Measurements from ENCODE around the gene MRPS22.
"Not testable (repeated sequence)": the region's sequence is repeated elsewhere in the genome, so short reads cannot be mapped to it uniquely, and the experiment has no call there.

Gene MRPS22

GRCh38 chr3:139312416-139312815, 31.4 kb upstream of the MRPS22 start:
- no peak for DNase-seq (ENCODE audit: low spot score)

DNA sequence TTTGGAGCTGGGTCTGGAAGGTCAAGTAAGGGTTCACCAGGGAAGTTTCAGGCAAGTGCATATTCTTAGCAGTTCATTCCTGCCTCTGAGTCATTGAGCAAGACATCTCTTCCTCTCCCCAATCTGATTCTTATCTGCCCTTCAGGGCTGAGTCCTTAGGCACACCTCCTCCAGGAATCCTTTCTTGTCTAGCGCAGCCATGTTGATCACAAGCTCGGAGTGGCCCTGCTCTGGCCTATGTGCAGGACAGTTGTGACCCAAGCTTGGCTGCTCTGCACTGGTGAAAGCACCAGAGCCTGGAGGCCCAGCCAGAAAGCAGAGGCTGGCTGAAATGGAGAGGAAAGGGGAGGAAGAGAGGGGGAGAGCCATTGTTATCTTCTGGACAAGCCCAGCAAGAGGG, 30.9 kb upstream of the MRPS22 start:
- DNase-seq (ENCODE audit: low spot score): no peak

DNA sequence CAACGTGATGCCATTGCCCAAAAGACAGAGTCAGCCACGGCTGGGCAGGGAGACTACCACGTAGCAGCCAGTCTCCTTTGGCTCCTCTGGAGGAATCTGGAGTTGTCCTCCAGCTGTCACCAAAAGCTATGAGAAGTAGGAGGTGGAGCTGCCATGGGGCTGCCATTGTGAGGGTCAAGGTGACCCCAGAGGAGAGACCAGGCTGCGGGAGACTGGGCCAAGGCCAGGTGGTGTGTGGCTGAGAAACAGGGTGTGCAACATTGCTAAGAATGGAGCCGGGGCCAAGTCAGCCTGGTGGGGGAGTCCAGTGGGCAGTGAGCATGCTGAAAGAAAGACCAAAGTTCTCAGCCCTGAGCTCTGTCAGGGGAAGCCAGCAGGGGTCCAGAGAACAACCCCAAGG, 29.9 kb upstream of the MRPS22 start:
- no peak for DNase-seq (ENCODE audit: low spot score)

DNA sequence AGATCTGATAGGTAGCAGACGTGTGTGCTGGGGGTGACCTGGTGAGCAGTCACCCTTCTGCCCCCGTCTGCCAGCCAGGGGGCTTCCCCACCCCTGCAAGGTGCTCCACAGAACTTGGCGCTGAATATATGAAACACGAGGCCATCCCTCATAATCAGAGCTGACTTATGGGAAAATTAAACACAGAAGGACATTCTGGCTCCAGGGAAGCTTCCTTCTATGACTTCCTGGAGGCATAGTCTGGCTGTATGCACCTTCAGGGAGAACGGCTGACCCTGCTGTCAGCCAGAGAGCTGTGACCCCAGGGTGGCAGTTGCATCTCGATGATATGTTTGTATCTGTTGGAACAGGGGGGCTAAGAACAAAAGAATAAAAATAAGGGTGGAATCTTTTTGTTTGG, 26.6 kb upstream of the MRPS22 start:
- DNase-seq (ENCODE audit: low spot score): no peak

GRCh38 chr3:139317660-139318430, 26.0 kb upstream of the MRPS22 start:
- DNase-seq (ENCODE audit: low spot score): no peak

DNA sequence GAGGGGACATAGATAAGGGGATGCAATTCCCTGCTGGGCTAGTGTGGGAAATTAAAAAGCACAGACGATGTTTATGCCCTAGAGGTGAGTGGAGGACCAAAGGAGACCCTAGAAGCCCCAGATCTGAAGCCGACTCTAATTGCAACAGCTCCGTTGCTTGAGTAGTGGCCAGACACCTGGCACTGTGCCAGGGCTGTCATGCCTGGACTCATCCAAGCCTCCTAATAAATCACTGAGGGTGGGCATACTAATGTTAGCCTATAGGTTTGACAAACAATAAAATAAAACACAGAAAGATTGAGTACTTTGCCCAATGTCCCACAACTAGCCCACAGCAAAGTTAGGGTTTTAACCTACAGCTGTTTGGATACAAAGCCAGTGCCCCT, 25.4 kb upstream of the MRPS22 start:
- no peak for DNase-seq (ENCODE audit: low spot score)

GRCh38 chr3:139318826-139319225, 25.0 kb upstream of the MRPS22 start:
- DNase-seq (ENCODE audit: low spot score): no peak

- no peak for DNase-seq (ENCODE audit: low spot score)
Observed at GRCh38 chr3:139319428-139320402, 24.1 kb upstream of the MRPS22 start.

DNA sequence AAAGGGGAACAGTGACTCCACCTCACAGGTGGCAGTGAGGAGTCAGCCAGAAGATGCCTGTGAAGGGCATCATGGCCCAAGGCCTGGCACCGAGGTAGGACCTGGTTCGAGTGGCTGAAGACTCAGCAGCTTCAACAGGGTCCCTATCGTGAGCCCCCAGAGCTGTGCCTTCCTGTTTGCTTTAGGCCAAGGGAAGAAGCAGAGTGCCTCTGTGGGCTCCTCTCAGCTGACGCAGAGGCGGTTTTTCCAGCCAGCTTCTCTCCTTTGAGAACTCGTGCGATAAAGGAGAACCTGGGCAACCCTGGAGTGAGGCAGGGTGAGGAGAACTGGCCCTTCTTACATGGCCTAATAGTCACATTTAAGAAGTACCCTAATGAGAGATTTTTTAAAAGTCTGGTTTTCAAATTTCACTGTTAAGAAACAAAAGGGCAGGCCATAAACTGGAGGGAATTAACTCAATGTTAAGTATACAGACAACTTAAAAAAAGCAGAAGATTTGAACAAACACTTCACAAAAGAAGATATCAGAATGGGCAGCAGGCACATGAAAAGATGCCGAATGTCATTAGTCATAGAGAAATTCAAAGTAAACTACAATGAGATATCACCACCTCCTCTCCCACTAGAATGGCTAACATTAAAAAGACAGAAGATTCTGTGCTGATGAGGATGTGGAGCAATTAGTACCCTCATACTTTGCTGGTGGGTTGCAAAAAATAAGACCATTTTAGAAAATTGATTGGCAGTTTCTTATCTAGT, 23.1 kb upstream of the MRPS22 start:
- no peak for DNase-seq (ENCODE audit: low spot score)

DNA sequence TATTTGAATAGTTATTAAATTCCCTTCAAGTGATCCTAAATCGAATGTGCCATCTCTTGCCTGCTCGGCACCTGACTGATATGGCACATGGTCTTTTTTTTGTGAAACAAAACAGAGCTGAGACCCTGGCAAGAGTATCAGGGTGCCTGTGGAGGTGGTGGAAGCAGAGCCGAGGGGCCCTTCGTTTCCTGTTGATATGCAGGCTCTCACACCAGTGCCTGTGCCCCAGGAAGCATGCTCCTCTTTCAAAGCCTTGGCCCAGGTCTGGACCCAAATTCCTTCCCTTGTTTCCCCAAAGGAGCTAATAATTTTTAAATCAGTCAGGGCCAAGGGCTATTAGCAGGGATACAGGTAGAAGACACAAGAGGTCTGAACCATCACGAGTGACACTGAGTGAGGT, 21.5 kb upstream of the MRPS22 start:
- no peak for DNase-seq (ENCODE audit: low spot score)

DNA sequence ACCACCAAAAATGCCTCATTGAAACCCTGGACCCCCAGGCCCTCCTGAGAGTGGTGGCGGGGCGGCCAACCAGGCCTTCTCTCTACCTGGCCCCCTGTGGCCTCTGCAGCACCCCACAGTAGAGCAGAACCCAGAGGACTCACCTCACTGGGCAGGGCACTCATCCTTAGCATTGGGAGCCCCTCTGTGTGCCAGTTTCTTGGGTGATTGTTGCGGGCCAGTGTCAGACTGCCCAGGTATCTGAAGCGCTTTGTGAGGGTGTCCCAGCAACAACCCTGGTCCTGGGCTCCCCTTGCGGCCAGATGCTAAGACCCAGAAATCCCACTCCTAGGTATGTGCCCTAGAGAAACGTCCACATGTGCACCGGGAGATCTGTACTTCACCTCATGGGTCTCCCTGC, 20.7 kb upstream of the MRPS22 start:
- DNase-seq (ENCODE audit: low spot score): no peak

DNA sequence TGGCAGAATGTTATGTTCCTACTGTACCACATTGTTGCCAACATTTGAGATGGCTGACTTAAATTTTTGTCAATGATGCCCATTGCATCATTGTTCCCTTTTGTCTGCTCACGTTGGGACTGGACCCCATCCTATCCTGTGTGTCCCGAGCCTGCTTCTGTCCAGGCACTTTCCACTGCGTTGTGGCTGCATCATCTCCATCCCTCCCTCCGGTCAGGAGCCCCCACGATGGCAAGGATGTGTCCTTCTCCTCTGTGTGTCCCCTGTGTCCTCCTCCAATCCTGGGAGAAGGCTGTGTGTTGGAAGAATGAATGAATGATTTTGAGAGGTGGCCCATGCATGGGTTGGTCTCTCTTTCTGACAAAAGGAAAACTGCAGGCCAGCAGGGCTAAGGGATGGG, 19.4 kb upstream of the MRPS22 start:
- no peak for DNase-seq (ENCODE audit: low spot score)

- no peak for DNase-seq (ENCODE audit: low spot score)
Observed at GRCh38 chr3:139325551-139325950, 18.3 kb upstream of the MRPS22 start.

GRCh38 chr3:139326131-139326530, 17.7 kb upstream of the MRPS22 start:
- DNase-seq (ENCODE audit: low spot score): no peak

- no peak for DNase-seq (ENCODE audit: low spot score)
Observed at GRCh38 chr3:139326707-139327106, 17.1 kb upstream of the MRPS22 start.

DNA sequence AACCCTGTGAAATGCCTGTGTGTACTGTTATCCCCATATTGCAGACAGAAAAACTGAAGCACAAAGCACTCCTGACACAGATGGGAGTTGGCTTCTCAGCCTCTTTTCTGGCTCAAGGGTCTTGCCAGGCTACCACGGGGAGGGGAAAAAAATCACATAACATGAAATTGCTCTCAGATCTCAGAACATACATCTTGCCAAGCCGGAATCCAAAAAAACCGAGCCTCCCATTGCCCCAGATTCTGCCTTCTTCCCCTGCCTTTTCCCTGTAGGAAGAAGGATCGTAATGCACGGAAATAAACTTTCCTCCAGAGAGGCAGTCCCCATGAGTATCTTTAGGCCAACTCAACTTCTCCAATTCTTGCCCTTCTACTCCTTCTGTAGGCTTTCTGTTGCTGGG, 16.6 kb upstream of the MRPS22 start:
- DNase-seq (ENCODE audit: low spot score): no peak

- DNase-seq (ENCODE audit: low spot score): no peak
Observed at GRCh38 chr3:139327861-139328260, 16.0 kb upstream of the MRPS22 start.

GRCh38 chr3:139328356-139328755, 15.5 kb upstream of the MRPS22 start:
- DNase-seq (ENCODE audit: low spot score): no peak

DNA sequence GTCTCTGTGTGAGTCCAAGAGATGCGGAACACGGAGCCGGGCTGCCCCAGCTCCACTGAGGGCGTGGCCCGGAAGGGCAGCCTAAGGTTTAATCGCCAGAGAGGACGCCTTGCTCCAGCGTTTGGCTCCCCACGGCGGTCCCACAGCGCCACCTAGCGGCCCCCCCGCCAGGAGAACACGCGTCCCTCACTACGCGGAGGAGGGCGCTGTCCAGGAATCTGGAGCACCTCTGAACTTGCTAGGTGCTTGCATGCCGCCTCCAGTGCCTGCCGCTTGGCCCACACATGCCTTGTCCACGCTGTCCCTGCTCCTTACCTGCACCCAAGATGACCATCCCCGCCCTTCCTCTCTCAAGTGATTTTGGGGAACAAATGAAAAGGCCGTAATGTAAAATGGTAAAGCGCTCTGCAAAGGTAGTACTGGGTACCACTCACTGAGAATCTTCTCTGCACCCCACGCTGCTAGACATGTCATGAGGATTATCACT, 14.4 kb upstream of the MRPS22 start:
- peak; percentile 97 for DNase-seq (ENCODE audit: low spot score)

DNA sequence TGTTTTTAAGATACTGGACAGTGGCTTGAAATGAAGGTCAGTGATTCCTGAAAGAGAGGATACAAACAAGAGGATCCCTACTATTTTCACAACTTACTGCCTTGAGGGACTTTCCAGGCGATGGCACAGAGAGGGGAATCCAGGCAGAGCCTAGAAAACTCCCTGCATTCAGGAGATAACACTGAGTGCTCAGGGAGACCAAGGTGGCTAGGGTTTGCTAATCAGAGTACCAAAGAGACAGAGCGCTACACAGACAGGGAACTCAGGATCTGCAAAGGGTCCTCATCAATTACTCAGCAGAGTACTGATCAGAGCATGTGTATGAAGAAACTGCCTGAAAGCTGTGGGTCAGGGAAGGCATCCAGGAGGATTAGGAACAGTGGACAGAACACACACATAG, 11.7 kb upstream of the MRPS22 start:
- DNase-seq (ENCODE audit: low spot score): no peak

GRCh38 chr3:139334675-139335074, 9.1 kb upstream of the MRPS22 start:
- not testable (repeated sequence) for DNase-seq (ENCODE audit: low spot score)

DNA sequence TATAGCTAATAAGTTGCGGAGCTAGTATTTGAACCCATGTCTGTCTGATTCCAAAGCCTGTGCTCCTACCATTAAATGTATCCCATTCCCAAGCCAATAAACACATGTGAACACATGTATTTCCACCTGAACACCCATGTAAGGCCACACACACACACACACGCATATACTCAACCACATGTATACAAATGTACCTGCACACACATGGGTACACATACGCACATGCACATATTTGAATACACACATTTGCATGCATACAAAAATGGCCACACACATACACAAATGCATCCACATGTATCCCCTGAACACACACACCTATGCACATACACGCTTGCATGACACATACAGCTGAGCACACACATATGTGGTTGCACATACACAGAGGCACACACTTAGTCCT, 5.4 kb upstream of the MRPS22 start:
- DNase-seq (ENCODE audit: low spot score): no peak
